Activated CD4-positive, alpha-beta T cell treated with anti-CD3 and anti-CD28 coated beads for 24 hours (primary cell): ENCODE results near the gene LAIR1.
A peak's percentile ranks its signal among the peaks of the same experiment; 100 is the strongest.
"Not testable (repeated sequence)": the region's sequence is repeated elsewhere in the genome, so short reads cannot be mapped to it uniquely, and the experiment has no call there.

ENCODE experiments used
- DNase-seq, 2 donors: peaks; one replicate each; pipeline ENCODE4 v3.0.0-alpha.2; 2020; ENCODE audit warnings: low read depth in 2 of 2

Gene LAIR1

DNA sequence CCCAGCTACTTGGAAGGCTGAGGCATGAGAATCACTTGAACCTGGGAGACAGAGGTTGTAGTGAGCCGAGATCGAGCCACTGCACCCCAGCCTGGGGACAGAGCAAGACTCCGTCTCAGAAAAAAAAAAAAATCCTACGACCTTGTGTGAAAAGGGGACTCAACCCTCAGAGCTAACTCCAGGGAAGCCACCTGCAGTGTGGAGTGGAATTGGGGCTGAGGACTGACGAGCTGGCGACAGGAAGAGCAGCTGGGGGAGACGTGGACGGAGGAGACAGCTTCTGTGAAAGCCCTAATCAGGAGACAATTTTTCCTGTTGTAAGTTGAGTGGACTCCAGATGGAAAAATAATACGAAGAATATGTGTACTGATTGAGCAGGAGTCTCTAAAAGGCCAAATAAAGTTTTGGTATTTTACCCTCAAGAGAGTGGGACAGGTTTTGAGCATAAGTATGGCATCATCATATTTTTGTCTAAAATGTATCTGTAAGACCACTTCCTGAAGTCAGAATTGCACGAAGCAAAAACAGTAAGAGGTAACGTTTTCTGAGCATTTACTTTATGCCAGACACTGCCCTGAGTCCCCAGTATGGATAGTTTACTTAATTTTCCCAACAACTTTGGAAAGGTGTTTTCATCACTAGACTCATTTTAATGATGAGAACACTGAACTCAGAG lies 12.0 kb upstream of the LAIR1 start:
- no peak for DNase-seq

DNA sequence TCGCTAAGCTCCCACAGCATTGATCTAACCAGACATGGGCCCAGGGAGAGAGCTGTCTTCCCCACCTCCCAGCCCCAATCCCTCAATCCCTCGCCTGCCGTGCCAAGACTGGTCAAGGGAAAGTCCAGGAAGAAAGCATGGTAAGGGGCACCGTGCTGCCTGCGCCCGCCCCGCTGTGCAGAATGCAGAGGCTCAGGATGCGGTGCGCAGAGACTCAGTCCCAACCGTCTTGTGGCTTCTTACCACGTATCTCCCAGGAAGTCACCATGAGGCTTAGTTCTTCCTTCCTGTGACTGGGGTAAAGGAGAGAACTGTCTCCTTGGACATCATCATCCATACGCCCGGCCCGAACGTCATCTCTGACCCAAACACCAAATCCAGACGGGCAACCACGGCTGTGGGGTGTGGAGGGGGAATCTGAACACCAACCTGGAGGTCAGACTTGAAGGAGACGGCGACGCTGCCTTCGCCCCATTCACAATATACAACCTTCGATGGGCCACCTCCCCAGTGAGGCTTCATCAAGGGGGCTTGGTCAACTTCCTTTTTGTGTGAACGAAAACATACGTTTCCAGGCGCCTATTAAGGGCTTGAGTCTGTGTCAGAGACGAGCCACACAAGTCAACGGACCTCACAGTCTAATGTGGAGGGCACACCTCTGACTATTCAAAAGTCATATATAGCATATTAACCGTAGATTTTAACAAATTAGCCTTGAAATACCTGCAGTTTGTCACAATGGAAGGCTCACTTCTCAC lies 10.6 kb upstream of the LAIR1 start:
- DNase-seq, result not testable (repeated sequence)

DNA sequence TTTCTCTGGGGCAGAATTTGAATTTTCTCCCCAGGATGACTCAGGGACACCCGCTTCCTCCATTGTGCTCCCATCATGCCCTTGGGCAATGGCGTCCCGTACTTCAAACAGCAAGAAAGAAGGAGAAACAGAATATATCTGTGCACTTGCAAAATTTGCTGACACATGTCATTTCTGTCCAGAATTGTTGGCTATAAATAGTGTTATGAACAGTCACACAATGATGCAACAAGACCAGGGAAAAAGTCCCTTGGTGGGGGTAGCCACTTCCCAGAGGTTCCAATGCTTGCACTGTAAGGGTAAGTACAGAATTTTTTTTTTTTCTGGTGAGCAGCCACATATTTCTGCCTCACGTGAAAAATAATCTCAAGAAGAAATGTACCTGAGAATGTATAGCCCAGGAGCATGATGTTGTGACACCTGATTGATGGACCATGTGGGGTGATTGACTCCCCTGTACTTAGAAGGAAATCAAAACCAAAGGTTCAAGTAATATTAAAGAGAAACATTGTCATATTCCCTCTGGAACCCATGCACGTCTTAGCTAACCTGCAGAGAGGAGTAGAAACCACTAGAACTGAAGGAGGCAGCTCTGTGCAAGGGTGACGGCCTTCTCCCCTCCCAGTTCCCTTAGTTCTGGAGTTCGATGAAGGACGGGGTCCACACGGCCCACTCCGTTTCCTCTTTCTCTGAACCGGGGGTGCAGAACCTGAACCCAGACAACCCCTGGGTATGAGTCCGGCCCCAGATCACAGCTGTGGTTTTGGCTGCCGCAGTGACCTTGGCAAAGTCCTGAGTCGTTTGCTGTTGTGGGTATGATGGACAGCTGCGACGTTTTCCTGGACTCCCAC lies 9.3 kb upstream of the LAIR1 start:
- no peak for DNase-seq

DNA sequence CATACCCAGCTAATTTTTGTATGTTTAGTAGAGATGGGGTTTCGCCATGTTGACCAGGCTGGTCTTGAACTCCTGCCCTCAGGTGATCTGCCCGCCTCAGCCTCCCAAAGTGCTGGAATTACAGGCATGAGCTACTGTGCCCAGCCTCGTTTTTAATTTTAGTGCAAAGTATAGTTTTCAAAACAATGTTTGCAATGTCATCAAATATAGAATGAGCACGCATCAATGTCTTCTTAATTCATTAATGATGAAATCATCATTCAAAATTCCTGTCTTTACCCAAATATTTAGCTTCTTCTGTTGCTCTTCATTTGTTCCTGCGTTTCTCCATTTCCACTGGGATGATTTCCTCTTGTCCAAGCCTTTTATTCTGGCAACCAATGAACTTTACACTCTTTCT lies 6.7 kb upstream of the LAIR1 start:
- not testable (repeated sequence) for DNase-seq

DNA sequence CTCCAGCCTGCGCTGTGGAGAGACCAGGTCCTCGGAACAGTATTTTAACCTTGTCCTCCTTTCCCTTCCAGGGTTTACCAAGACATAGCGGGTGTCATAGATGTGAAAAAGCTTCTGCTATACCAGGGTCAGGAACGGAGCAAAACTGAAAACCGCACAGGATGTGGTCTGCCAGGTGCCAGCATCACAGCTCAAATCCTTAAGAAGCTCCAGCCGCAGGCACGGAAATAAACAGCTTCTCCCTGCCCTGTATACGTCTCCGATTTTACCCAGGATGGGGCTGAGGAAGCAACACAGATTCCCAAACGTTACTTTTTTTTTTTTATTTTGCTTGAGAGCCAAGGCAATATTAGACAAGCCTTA lies 5.7 kb upstream of the LAIR1 start:
- peak in 1 of 2 donors; percentile 22 for DNase-seq

DNA sequence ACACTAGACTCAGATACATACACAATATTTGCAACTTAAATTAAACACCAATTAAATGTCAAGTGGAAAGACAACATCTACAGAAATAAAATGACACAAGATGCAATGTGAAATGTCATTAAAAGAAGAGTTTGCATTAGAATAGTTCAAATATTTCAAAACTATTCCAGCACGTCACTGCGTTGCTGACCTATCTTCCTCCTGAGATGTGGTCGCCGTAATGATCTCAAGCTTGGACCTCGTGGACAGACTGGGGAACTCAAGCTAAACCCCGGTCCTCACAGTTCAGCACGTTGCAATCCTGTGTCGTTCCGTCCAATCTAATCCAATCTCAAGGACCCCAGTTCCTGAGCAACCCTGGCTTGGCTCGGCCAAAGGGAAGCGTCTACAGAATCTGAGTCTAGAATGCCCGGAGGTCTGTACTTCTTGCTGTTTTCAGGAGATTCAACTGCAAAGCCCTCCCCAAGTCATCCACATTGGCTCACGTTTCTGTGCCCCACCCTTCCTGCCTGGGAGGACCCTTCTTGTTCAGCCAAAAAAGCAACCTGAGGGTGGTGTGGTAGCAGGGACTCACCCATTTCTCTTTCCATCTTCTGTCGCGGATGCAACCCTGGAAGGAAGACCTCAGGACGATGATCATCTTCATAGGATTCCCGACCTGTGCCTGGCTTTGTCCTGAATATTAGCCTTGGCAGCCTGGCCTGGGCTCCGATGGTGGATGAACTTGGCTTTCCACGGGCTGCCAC lies 5.1 kb upstream of the LAIR1 start:
- not testable (repeated sequence) for DNase-seq

DNA sequence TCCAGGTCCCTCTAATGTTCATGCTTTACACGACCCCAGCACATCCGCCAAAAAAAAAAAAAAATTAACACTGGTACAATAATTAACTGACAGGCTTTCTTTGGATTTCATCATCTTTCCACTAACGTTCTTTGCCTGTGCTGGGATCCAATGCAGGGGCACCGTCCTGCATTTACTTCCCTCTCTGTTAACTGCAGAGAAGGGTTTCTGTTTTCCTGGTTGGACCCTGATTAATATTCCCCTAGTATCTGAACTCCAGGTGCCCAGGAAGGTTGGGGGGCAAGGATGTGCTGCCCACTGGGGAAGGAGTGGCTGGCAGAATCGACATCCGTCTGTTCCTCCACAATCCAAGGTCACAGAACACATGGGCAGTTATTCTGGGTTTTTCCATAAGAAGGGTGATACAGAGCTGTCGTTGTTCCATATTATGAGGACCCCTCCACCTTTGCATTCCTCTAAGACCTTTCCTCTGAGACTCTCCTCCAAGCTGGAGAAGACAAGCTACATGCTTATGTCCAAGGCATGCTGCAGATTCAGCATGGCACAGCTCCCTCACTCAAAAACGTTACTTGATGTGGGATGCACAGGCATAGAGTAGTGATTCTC lies 4.5 kb upstream of the LAIR1 start:
- DNase-seq, result no peak

DNA sequence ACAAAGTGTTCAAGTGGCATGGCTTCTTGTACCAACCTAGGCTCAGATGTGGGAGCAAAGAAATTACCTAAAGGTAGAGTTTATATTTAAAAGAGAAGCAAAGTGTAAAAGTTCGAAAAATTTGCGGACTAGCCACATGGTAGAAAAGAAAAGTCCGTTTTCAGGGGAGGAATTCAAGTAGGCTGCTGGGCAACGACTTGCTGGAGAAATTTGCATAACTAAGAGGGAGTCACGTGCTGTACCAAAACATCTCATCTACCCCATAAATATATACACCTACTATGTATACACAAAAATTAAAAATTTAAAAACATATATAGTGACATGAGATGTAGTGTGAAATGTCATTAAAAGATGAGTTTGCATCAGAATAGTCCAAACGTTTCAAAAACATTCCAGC lies 2.1 kb upstream of the LAIR1 start:
- DNase-seq, result no peak

DNA sequence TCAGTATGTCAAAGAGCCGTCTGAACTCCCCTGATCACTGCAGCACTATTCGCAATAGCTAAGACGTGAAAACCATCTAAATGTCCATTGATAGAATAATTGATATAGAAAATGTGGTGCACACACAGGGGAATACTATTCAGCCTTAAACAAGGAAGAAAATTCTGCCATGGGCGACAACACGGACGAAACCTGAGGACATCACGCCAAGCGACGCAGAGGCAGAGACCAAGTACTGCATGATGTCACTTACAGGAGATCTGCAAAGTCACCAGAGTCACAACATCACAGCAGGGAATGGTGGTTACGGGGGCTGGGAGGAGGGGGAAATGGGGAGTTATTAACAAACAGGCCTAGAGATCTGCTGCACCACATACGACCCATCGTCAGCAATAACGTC lies 1.1 kb upstream of the LAIR1 start:
- not testable (repeated sequence) for DNase-seq

DNA sequence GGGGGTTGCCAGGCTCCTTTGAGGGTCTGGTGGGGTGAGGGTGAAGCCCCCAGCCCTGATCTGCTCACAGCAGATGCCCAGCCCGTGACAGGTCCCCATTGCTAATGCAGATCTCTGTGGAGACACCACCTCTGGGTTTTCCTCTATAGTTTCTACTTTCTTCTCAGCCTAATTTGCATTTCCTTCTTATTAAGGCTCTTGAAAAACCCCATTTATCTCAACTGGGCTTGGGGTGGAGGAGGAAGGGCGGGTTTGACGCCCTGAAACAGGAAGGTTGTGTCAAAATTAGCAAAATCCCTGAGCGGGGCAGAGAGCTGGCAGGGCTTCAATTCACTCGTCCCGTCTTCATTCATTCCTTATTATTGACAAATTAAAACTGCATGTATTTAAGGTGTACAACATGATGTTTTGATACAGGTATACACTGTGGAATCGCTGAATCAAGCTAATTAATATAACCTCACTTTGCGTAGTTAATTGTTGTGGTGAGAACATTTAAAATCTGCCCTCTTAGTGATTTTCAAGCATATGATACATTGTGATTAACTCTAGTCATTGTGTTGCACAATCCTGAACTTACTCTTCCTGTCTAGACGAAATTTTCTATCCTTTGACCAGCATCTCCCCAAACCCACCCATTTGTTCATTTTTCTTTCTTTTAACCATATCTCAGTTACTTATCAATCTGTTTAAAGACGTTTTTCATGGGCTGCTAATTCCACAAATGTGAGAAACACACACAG lies 2.9 kb downstream of the LAIR1 start:
- DNase-seq, result not testable (repeated sequence)

DNA sequence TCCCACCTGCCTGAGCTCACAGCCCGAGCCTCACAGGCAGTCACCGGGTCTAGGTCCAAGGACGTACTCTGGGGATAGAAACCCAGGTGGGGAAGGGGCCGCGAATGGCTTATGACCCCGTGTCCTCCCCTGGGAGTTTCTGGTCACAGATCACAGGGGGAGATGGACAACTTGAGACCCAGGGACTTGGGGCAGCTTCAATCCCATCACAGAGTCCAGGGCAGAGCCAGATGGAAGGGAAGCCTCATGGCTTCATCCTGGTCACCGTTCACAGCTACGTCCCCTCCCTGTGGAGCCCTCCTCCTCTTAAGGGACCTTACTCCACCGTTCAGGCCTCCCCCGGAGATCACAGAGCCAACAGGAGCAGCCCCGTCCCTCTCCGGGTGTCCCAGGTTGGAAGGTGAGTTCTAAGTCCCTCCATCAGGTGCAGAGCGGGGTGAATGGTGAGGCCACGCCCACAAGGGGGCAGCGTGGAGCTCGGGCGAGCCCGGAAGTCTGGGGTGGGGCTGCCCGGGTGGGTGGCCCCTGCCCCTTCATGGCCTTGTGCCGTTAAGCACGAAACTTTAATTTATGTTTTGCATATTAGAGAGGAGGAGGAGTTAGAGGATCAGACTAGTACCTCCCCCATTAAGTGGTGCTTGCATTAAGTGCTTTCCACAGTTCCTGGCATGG lies 5.4 kb downstream of the LAIR1 start:
- peak; percentile 49 to 54 for DNase-seq

DNA sequence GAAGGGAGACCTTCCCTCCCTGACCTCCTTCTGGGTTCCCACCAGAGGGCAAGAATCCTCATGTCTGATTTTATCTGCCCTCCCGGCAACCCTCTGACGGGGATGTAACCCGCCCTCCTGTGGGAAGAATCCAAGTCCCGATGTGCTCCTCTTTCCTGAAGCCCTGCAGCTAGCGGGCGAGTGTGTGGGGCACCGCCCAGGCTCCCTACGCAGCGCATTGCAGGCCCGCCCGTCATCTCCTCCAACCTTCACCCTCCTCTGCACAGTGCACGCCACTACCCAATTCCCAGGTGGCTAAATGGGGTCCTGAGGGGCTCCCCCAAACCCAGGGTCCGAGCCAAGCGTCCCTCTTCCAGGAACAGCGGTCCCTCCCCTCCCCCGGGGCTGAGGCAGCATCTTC lies 7.3 kb downstream of the LAIR1 start:
- DNase-seq, result no peak

DNA sequence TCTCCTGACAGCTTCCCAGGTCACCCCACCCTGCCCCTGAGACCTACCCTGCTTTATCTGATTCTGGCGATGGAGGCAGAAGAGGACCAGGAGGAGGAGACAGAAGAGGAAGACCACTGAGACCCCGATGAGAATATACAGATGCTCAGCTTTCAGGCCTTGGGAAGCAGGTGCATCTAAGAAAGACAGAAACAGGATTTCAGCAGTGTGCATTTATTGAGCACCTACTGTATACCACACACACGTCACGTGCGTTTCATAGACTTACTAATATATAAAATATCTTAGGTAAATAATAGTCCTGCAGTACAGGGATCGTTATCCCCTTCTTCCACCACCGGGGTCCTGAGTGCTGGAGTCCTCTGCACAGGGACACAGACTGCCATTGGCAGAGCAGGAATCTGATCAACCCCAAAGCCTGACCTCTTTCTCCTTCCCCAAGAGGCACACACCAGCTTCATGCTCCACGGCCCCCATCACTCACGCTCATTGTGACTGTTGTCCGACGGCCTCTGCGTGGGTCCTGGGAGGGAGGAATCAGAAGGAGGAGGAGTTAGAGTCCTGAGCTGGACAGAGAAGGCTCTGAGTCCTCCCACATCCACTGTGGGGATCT lies 8.2 kb downstream of the LAIR1 start:
- DNase-seq, result no peak

DNA sequence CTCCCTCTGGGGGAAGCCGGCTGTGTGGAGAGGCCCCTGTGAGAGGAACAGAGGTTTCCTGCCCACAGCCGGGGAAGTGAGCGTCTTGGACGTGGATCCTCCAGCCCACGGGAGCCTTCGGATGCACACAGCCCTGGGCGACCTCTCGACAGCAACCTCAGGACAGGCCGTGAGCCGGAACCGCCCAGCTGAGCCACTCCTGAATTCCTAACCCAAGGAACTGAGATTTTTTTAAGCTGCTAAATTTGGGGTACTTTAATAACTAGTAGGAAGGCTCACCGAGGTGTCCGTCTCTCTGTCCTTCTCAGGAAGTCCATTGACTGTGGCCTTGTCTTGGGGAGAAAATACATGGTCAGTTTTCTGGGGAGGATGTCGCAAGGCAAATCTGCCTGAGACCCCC lies 9.1 kb downstream of the LAIR1 start:
- no peak for DNase-seq

DNA sequence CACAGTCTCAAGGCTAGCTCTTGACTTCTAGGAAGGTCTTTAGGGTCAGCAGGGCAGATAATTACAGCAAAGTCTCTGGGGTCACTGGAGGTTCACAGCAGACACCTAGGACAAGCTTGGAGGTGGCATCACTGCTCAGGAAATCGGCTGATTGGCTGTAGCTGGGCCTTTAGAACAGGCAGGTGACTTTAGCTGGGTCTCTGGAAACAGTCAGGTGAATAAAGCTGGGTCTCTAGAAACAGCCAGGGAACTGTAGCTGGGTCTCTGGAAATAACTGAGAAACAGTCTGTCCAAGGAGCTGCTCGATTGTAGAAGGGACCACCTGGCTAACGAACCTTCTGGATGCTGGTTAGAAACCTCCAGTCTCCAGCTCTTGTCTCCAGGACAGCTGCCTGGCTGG lies 10.0 kb downstream of the LAIR1 start:
- no peak for DNase-seq

DNA sequence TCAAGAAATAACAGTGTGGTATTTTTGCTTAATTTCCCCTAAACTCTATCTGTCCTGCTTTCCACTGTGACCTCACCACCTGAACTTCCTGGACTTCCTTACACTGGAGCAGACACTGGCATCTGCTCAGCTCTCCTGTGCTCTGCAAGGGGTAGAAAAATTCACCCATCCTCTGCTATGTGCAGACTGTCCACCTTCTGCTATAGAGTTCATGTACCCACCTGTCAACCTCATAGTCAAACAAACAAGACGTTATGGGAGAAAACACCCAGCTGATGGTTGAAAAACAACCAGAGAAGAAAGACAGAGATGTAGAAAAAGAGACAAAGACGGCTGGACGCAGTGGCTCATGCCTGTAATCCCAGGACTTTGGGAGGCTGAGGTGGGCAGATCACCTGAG lies 12.2 kb downstream of the LAIR1 start:
- no peak for DNase-seq

DNA sequence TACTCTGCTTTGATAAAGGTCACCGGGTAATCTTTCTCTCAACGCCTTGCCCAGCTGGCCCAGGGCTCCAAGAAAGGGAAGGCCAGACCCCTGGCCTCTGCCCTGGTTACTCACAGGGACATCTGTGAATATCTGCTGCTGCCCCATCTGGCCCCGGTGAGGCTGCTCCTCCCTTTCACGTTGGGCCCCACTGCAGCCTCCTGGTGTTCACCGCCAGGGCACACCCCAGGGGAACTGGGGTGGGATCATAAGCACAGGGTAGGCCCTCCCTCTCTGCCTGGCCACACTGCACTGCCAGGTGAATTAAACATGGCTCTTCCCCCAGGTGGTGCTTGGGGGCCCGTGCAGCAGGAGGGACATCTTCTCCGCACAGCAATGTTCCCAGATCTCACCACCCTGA lies 12.7 kb downstream of the LAIR1 start:
- DNase-seq, result no peak

DNA sequence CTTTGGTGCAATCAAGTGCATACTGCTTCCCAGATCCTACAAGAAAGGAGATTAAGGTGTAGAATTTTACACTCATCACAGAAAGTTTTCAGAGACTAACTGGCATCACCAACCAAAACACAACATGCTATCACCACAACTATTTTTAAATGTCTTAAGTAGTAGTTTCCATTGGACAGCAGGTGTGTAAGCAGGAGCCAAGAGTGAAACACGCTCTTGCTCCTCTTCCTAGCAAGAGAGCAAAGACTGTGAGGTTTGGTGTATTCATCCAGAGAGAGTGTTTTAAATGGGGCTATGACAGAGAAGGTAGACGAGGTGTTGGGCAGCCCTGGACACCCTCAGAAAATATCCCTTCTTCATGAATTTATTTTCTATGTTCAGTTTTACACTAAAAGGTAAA lies 13.3 kb downstream of the LAIR1 start:
- no peak for DNase-seq

DNA sequence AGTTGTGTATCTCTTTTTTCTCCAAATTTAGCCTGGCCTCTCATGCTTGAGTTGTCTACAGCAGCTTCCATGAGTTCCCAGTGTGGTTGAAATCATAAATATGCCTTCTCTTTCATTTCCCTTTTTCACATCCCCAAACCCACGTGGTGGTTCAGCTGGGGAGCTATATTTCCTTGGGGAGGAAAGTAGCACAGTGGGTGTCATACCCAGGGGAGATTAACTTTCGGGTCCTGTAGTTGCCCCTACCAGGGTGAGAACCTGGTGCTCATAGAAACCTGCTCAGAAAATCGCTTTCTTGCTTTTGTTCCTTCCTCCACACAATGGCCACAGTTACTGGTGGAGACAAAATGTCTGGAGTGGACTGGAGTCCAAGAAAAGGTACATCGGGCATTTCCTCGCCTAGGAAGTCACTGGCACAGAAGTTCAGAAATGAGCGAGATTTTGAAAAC lies 18.8 kb downstream of the LAIR1 start:
- DNase-seq, result no peak

DNA sequence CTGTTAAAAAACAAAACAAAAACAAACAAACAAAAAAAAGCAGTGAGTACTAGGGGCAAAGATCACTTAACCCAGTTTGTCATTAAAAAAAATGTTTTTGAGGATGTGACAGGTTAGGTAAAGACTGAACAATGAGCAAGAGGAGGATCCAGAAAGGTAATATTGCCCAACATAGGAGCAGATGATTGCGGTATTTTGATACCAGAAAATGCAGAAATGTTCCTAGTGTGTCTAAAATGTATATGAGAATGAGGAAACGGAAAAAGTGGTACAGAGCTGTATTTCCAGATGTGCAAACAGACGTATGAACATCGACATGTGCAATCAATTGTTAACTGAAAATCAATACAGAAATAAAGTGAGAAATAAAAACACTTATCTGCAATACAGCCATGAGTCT lies 20.9 kb downstream of the LAIR1 start:
- no peak for DNase-seq
